NCI-H446 treated with DMSO at 0.1 percent for 48 hours (cell line): ENCODE data around the gene TANC1.

Experiments
- DNase-seq: peaks from one replicate; lab custom pipeline; 2025; lab: John Stamatoyannopoulos, UW

The TANC1 gene

GRCh38 chr2:159063677-159064076 is 95.2 kb downstream of the TANC1 start:
- DNase-seq, result no peak

GRCh38 chr2:159064446-159065301 is 96.2 kb downstream of the TANC1 start:
- no peak for DNase-seq

- DNase-seq, result no peak
These were observed 96.9 kb downstream of the TANC1 start for GRCh38 chr2:159065313-159065712.

GRCh38 chr2:159065891-159066290 is 97.5 kb downstream of the TANC1 start:
- DNase-seq, result no peak

GRCh38 chr2:159066541-159067156 is 98.2 kb downstream of the TANC1 start:
- DNase-seq, result no peak

GRCh38 chr2:159067971-159068370 is 99.5 kb downstream of the TANC1 start:
- DNase-seq, result no peak

- DNase-seq, result no peak
These were observed 100.8 kb downstream of the TANC1 start for GRCh38 chr2:159069229-159069628.

GRCh38 chr2:159070235-159070634 is 101.8 kb downstream of the TANC1 start:
- DNase-seq, result no peak

- no peak for DNase-seq
These were observed 102.9 kb downstream of the TANC1 start for GRCh38 chr2:159071190-159071915.

- DNase-seq, result no peak
These were observed 104.4 kb downstream of the TANC1 start for GRCh38 chr2:159072795-159073194.

- DNase-seq, result no peak
These were observed 104.8 kb downstream of the TANC1 start for GRCh38 chr2:159073256-159073655.

GRCh38 chr2:159074605-159075004 is 106.2 kb downstream of the TANC1 start:
- DNase-seq, result no peak

GRCh38 chr2:159075727-159076126 is 107.3 kb downstream of the TANC1 start:
- DNase-seq, result no peak

- no peak for DNase-seq
These were observed 107.8 kb downstream of the TANC1 start for GRCh38 chr2:159076241-159076640.

GRCh38 chr2:159077869-159078268 is 109.4 kb downstream of the TANC1 start:
- no peak for DNase-seq

- DNase-seq, result no peak
These were observed 110.0 kb downstream of the TANC1 start for GRCh38 chr2:159078443-159078842.

- DNase-seq, result no peak
These were observed 112.2 kb downstream of the TANC1 start for GRCh38 chr2:159080641-159081040.

GRCh38 chr2:159082119-159082518 is 113.7 kb downstream of the TANC1 start:
- no peak for DNase-seq

- no peak for DNase-seq
These were observed 116.2 kb downstream of the TANC1 start for GRCh38 chr2:159084384-159085370.

GRCh38 chr2:159086342-159086741 is 117.9 kb downstream of the TANC1 start:
- peak; percentile 81 for DNase-seq

- no peak for DNase-seq
These were observed 118.4 kb downstream of the TANC1 start for GRCh38 chr2:159086826-159087225.

GRCh38 chr2:159088906-159089305 is 120.5 kb downstream of the TANC1 start:
- DNase-seq, result no peak
